Stimulated activated CD4-positive, alpha-beta T cell treated with anti-CD3 and anti-CD28 coated beads, TNF-alpha, amount 100 ng/mL, for 24 hours (primary cell): ENCODE data around the gene TMPRSS11A.

ENCODE experiments used
- DNase-seq, 3 experiments: peaks; one replicate each; pipeline ENCODE4 v3.0.0-alpha.2; 2020; ENCODE audit warnings: low read depth in 3 of 3

TMPRSS11A gene

DNA sequence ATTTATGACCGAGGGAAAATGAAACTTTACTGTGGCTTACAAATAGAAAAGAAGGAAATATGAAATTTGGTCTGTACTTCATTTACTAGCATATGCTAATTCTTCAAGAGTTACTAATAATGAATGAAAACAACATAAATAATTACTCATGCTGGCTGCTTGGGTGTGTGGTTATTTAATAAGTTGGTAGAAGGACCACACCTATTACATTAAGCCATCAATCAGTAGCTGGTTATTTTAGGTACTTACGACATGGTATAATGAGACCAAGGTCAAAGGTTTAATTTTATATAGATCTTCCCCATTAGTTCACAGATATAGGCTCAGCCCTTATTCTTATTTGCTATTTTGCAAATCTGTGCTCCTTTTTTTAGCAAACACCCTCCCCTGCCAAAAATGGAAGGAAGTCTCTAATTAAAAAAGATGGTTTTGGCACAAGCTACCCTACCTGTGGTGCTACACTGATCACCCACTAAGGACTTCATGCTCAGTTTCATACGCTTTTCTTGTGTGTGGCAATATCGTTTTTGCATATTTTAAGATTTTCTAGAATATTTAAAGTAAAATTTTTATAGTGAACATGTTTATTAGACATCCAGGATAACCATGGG lies 93.6 kb downstream of the TMPRSS11A start:
- DNase-seq = no peak

- DNase-seq = no peak
These were observed 101.8 kb downstream of the TMPRSS11A start for GRCh38 chr4:67861513-67861912.
